Erythroblast (primary cell): ENCODE data around the gene ZNF780A.
"Not testable (repeated sequence)": the region's sequence is repeated elsewhere in the genome, so short reads cannot be mapped to it uniquely, and the experiment has no call there.

ENCODE experiments used
- DNase-seq, 2 experiments: peaks; one replicate each; lab custom pipeline; 2025; lab: John Stamatoyannopoulos, UW
- GATA1 ChIP-seq: IDR thresholded peaks from 2 replicates; pipeline ENCODE4 v1.6.1; 2011; ENCODE audit warnings: low read depth, mild to moderate bottlenecking, control low read depth, low read length, moderate library complexity
- POLR2A ChIP-seq: IDR thresholded peaks from 2 replicates; pipeline ENCODE4 v1.6.1; 2011; ENCODE audit warnings: mild to moderate bottlenecking, low read length

Gene ZNF780A

GRCh38 chr19:40055832-40056504, 34.8 kb downstream of the ZNF780A start, which contains the start of gene ZNF780B:
TSS of gene ZNF780B (minus strand) at chr19:40056231. CDS start at chr19:40050332, 5,899 bp downstream.
- DNase-seq, result peak; percentile 58 to 64

GRCh38 chr19:40055049-40055448, 35.7 kb downstream of the ZNF780A start:
- TF ChIP-seq POLR2A, result no peak
- TF ChIP-seq GATA1, result no peak
- no peak for DNase-seq

More at GRCh38 chr19:40055832-40056504, 34.8 kb downstream of the ZNF780A start, which contains the start of gene ZNF780B:
- TF ChIP-seq POLR2A (peak; percentile 31), GATA1 (no peak)

GRCh38 chr19:40054632-40055031, 36.1 kb downstream of the ZNF780A start:
- no peak for DNase-seq
- TF ChIP-seq POLR2A, result no peak
- TF ChIP-seq GATA1, result no peak

- no peak for DNase-seq
- TF ChIP-seq POLR2A (no peak), GATA1 (no peak)
Observed at GRCh38 chr19:40053491-40053890, 37.3 kb downstream of the ZNF780A start.

- DNase-seq, result not testable (repeated sequence)
Observed at GRCh38 chr19:40041718-40042117, 49.0 kb downstream of the ZNF780A start.

GRCh38 chr19:40038047-40038446, 52.7 kb downstream of the ZNF780A start:
- DNase-seq, result not testable (repeated sequence)

GRCh38 chr19:40035996-40036395, 54.7 kb downstream of the ZNF780A start:
- TF ChIP-seq GATA1 (no peak), POLR2A (no peak)

GRCh38 chr19:40033989-40034560, 56.7 kb downstream of the ZNF780A start:
- no peak for DNase-seq
- TF ChIP-seq GATA1 (no peak), POLR2A (no peak)

More at GRCh38 chr19:40035996-40036395, 54.7 kb downstream of the ZNF780A start:
- no peak for DNase-seq

GRCh38 chr19:40026597-40026970, 64.2 kb downstream of the ZNF780A start:
- no peak for DNase-seq
- no peak for TF ChIP-seq GATA1
- no peak for TF ChIP-seq POLR2A

- no peak for TF ChIP-seq GATA1
- TF ChIP-seq POLR2A, result no peak
- DNase-seq, result no peak
Observed at GRCh38 chr19:40025938-40026596, 64.7 kb downstream of the ZNF780A start.

- no peak for TF ChIP-seq POLR2A
- no peak for TF ChIP-seq GATA1
- DNase-seq, result no peak
Observed at GRCh38 chr19:40023969-40024368, 66.8 kb downstream of the ZNF780A start.
